PC-3 (cell line): ENCODE measurements around the gene DNAJA1. TPM values are rescaled to one million over a fixed set of nuclear protein-coding genes. Genes with fewer than 3 reads are reported as not detected.

Experiments
- ATAC-seq: fragments of 200-7000 bp; cut with Tn5 transposase; 2 replicates; pipeline ENCODE4 v1.9.1; 2020; ENCODE audit warnings: mild to moderate bottlenecking, moderate library complexity
- BruUV-seq: library from RNA; stranded (reverse); fragments of 400-500 nt; replicated peaks from 2 replicates; lab custom pipeline; 2021; lab: Mats Ljungman, UMichigan
- CTCF ChIA-PET: fragments of 300-600 bp; sonication (Branson Sonifier 250); formaldehyde crosslinking; loops from one replicate; lab custom pipeline; 2022; ENCODE audit warnings: antibody characterized with exemption; lab: Charles Lee
- POLR2A ChIA-PET: fragments of 300-600 bp; sonication (Branson Sonifier 250); formaldehyde crosslinking; loops from one replicate; lab custom pipeline; 2022; ENCODE audit warnings: antibody characterized with exemption; ENCODE audit not compliant: unreplicated experiment; lab: Charles Lee
- DNase-seq: peaks from one replicate; pipeline ENCODE4 v3.0.0-alpha.2; 2015
- H2AFZ ChIP-seq: fragments of 300-600 bp; sonication (generic); 2 replicates; pipeline ENCODE4 v1.6.0; 2016; ENCODE audit warnings: antibody characterized with exemption, low read length
- H3F3A ChIP-seq: fragments of 300-600 bp; sonication (generic); one replicate; pipeline ENCODE4 v1.6.0; 2017; ENCODE audit warnings: antibody characterized with exemption, low read length, control low read depth, mild to moderate bottlenecking; ENCODE audit not compliant: unreplicated experiment
- H3K27ac ChIP-seq: fragments of 300-600 bp; sonication (generic); 2 replicates; pipeline ENCODE4 v1.5.1; 2016; ENCODE audit warnings: mild to moderate bottlenecking, low read length
- H3K27me3 ChIP-seq: fragments of 300-600 bp; sonication (generic); 2 replicates; pipeline ENCODE4 v1.6.1; 2016; ENCODE audit warnings: low read length, mixed read lengths
- H3K36me3 ChIP-seq: fragments of 300-600 bp; sonication (generic); 2 replicates; pipeline ENCODE4 v1.6.1; 2016; ENCODE audit warnings: low read depth, mixed run types, low read length, mixed read lengths
- H3K4me1 ChIP-seq: fragments of 300-600 bp; sonication (generic); 2 replicates; pipeline ENCODE4 v1.5.1; 2016; ENCODE audit warnings: low read length; ENCODE audit not compliant: insufficient read depth
- H3K4me2 ChIP-seq: fragments of 300-600 bp; sonication (generic); 2 replicates; pipeline ENCODE4 v1.6.0; 2016; ENCODE audit warnings: low read length
- H3K4me3 ChIP-seq: fragments of 300-600 bp; sonication (generic); 2 replicates; pipeline ENCODE4 v1.5.1; 2016; ENCODE audit warnings: mild to moderate bottlenecking, low read length, mixed read lengths
- H3K79me2 ChIP-seq: fragments of 300-600 bp; sonication (generic); 2 replicates; pipeline ENCODE4 v1.6.1; 2017; ENCODE audit warnings: low read length, mixed read lengths
- H3K9ac ChIP-seq: fragments of 300-600 bp; sonication (generic); 2 replicates; pipeline ENCODE4 v1.6.0; 2016; ENCODE audit warnings: mild to moderate bottlenecking, low read length
- H3K9me2 ChIP-seq: fragments of 300-600 bp; sonication (generic); replicated peaks from 2 replicates; pipeline ENCODE4 v1.6.1; 2016; ENCODE audit warnings: mixed run types, low read length, mixed read lengths
- H3K9me3 ChIP-seq: fragments of 300-600 bp; sonication (generic); 2 replicates; pipeline ENCODE4 v1.6.1; 2016; ENCODE audit warnings: low read length, mixed read lengths
- H4K20me1 ChIP-seq: fragments of 300-600 bp; sonication (generic); 2 replicates; pipeline ENCODE4 v1.6.1; 2016; ENCODE audit warnings: low read length, mixed read lengths
- EZH2 ChIP-seq: fragments of 300-600 bp; sonication (generic); IDR thresholded peaks from one replicate; pipeline ENCODE4 v1.6.1; 2017; ENCODE audit warnings: antibody characterized with exemption, mild to moderate bottlenecking, low read length; ENCODE audit not compliant: unreplicated experiment
- EZH2phosphoT487 ChIP-seq: fragments of 300-600 bp; sonication (generic); IDR thresholded peaks from 2 replicates; pipeline ENCODE4 v1.6.1; 2018; ENCODE audit warnings: mild to moderate bottlenecking, antibody characterized with exemption, low read length, borderline replicate concordance
- intact Hi-C: fragments of 100-400 bp; cut with micrococcal nuclease; formaldehyde crosslinking; loops from 2 replicates; pipeline ENCODE4 v1.9.0; 2023
- total RNA-seq: library from RNA; depleted of rRNA; stranded (reverse); fragments of >200 nt; gene quantifications from 2 replicates; pipeline ENCODE4 v1.2.3, GENCODE V29; 2014
- TF ChIP-seq, protein P1 (sequence below): fragments of 300-600 bp; sonication (generic); conservative IDR thresholded peaks from 2 replicates; pipeline ENCODE4 v1.5.1; 2017; ENCODE audit warnings: antibody characterized with exemption, low read depth, mild to moderate bottlenecking, low read length

Gene DNAJA1
- total RNA-seq, 1 experiment from 2014 or later, result 109 TPM

- Histone ChIP-seq H3K4me1 (peaks cover 29% of the 10 kb centered on the region), H3K27ac (no peak overlapping the region), H3K4me2 (peak overlapping the region; percentile 97), H3K79me2 (peaks cover 60% of the 10 kb centered on the region), H4K20me1 (peaks cover 21% of the 10 kb centered on the region), H3K9me2 (no peaks in the 10 kb centered on the region), H3K36me3 (peaks cover 7% of the 10 kb centered on the region; the same call in 1 of the 2 replicates), H3K9me3 (no peaks in the 10 kb centered on the region), H3F3A (no peaks in the 10 kb centered on the region), H3K4me3 (no peak overlapping the region), H3K9ac (no peak overlapping the region), H2AFZ (no peak overlapping the region), H3K27me3 (no peaks in the 10 kb centered on the region)
- no peak for ATAC-seq
- TF ChIP-seq, protein P1, sequence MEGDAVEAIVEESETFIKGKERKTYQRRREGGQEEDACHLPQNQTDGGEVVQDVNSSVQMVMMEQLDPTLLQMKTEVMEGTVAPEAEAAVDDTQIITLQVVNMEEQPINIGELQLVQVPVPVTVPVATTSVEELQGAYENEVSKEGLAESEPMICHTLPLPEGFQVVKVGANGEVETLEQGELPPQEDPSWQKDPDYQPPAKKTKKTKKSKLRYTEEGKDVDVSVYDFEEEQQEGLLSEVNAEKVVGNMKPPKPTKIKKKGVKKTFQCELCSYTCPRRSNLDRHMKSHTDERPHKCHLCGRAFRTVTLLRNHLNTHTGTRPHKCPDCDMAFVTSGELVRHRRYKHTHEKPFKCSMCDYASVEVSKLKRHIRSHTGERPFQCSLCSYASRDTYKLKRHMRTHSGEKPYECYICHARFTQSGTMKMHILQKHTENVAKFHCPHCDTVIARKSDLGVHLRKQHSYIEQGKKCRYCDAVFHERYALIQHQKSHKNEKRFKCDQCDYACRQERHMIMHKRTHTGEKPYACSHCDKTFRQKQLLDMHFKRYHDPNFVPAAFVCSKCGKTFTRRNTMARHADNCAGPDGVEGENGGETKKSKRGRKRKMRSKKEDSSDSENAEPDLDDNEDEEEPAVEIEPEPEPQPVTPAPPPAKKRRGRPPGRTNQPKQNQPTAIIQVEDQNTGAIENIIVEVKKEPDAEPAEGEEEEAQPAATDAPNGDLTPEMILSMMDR, result no peak
- TF ChIP-seq EZH2phosphoT487 (no peak), EZH2 (no peak)
- POLR2A ChIA-PET, result no interaction called here
- intact Hi-C loops, result no loop called here
- no peak for DNase-seq
- CTCF ChIA-PET, result no interaction called here
- BruUV-seq, result no TSS peak
Measured at GRCh38 chr9:33022303-33022702, 2.8 kb upstream of the DNAJA1 start.

- Histone ChIP-seq H2AFZ (no peak overlapping the region), H3K4me1 (peaks cover 33% of the 10 kb centered on the region), H3K27ac (no peak overlapping the region), H3F3A (no peaks in the 10 kb centered on the region), H3K9me2 (no peaks in the 10 kb centered on the region), H3K9ac (no peak overlapping the region), H3K4me2 (peak overlapping the region; percentile 97), H3K4me3 (peak overlapping the region; percentile 94; the same call in 1 of the 2 replicates), H3K9me3 (no peaks in the 10 kb centered on the region), H3K79me2 (peaks cover 64% of the 10 kb centered on the region), H3K27me3 (no peaks in the 10 kb centered on the region), H4K20me1 (peaks cover 25% of the 10 kb centered on the region), H3K36me3 (peaks cover 12% of the 10 kb centered on the region; the same call in 1 of the 2 replicates)
- CTCF ChIA-PET, result no interaction called here
- TF ChIP-seq, protein P1, result no peak
- TF ChIP-seq EZH2phosphoT487, result no peak
- no peak for TF ChIP-seq EZH2
- intact Hi-C loops, result no loop called here
- DNase-seq (no peak), ATAC-seq (no peak)
- no TSS peak for BruUV-seq
- POLR2A ChIA-PET, result no interaction called here
Measured at GRCh38 chr9:33022755-33023154, 2.3 kb upstream of the DNAJA1 start.

- no peak for DNase-seq
- H3K9me2 ChIP-seq, result no peaks in the 10 kb centered on the region
- BruUV-seq, result no TSS peak
- ChIA-PET CTCF (no interaction called here), POLR2A (no interaction called here)
- no peaks in the 10 kb centered on the region for H3F3A ChIP-seq
- peaks cover 34% of the 10 kb centered on the region for H4K20me1 ChIP-seq
- H3K36me3 ChIP-seq, result peaks cover 21% of the 10 kb centered on the region
- intact Hi-C loops, result no loop called here
- no peak for ATAC-seq
- peak overlapping the region; percentile 96; the same call in 1 of the 2 replicates for H3K9ac ChIP-seq
- H3K9me3 ChIP-seq, result no peaks in the 10 kb centered on the region
- H3K4me1 ChIP-seq, result peaks cover 42% of the 10 kb centered on the region
- TF ChIP-seq EZH2phosphoT487, result no peak
- no peak for TF ChIP-seq EZH2
- TF ChIP-seq, protein P1, result no peak
- no peak overlapping the region for H3K27ac ChIP-seq
- H3K79me2 ChIP-seq, result peaks cover 73% of the 10 kb centered on the region
- no peaks in the 10 kb centered on the region for H3K27me3 ChIP-seq
- H2AFZ ChIP-seq, result 0 out of 2 replicates have a peak overlapping the region, but pooled peaks have one; percentile 44
- H3K4me3 ChIP-seq, result peak overlapping the region; percentile 94
- peak overlapping the region; percentile 97 for H3K4me2 ChIP-seq
Measured at GRCh38 chr9:33023661-33024060, 1.4 kb upstream of the DNAJA1 start.
